Measurements from ENCODE around the gene SLC25A42. TPM values are rescaled to one million over a fixed set of nuclear protein-coding genes. Genes with fewer than 3 reads are reported as not detected.

SLC25A42 gene
- total and polyA plus RNA-seq, 2 of the 13 experiments (the other 11 are each of a cell fraction or from before 2014, with no cell fraction given): 12.8 to 18.3 TPM

GRCh38 chr19:19138109-19138981 is 74.6 kb downstream of the SLC25A42 start, which contains the start of gene TMEM161A (continued):
- TF ChIP-seq MYPOP (CRISPR knock-in tag; IDR thresholded peaks at IDR 0.05): no peak
- TF ChIP-seq ZNF124 (CRISPR knock-in tag; IDR thresholded peaks at IDR 0.05): no peak
- TF ChIP-seq CSRNP2 (CRISPR knock-in tag; conservative IDR thresholded peaks at IDR 0.05; ENCODE audit: low read depth): no peak
- TF ChIP-seq ZNF503 (CRISPR knock-in tag; IDR thresholded peaks at IDR 0.05): no peak
- TF ChIP-seq DNMT1 (CRISPR knock-in tag; IDR thresholded peaks at IDR 0.05): no peak
- no peak for TF ChIP-seq ZNF180 (CRISPR knock-in tag; IDR thresholded peaks at IDR 0.05; ENCODE audit: borderline replicate concordance, low read depth)
- no peak for TF ChIP-seq FOXA1 (IDR thresholded peaks at IDR 0.05)
- TF ChIP-seq FOXA1 (CRISPR knock-in tag; IDR thresholded peaks at IDR 0.05): no peak
- no peak for TF ChIP-seq TBP (CRISPR knock-in tag; IDR thresholded peaks at IDR 0.05)
- no peak for TF ChIP-seq ZNF383 (CRISPR knock-in tag; IDR thresholded peaks at IDR 0.05; ENCODE audit: borderline replicate concordance)
- TF ChIP-seq IKZF5 (CRISPR knock-in tag; IDR thresholded peaks at IDR 0.05): no peak; the same call in 1 of the 2 replicates
- TF ChIP-seq ZNF3 (CRISPR knock-in tag; IDR thresholded peaks at IDR 0.05): no peak
- TF ChIP-seq ZNF207 (IDR thresholded peaks at IDR 0.05; ENCODE audit: borderline replicate concordance): no peak
- TF ChIP-seq DZIP1 (CRISPR knock-in tag; IDR thresholded peaks at IDR 0.05): peak; percentile 72; the same call in 1 of the 2 replicates
- TF ChIP-seq ZNF253 (CRISPR knock-in tag; IDR thresholded peaks at IDR 0.05; ENCODE audit: borderline replicate concordance): no peak
- TF ChIP-seq EP300 (IDR thresholded peaks at IDR 0.05; ENCODE audit: low read depth in 2 of 2, low read length in 2 of 2): no peak
- 0 out of 2 replicates have a peak, but pooled peaks have one; percentile 24 for TF ChIP-seq EP300 (CRISPR knock-in tag; IDR thresholded peaks at IDR 0.05; ENCODE audit: borderline replicate concordance)
- TF ChIP-seq ZNF691 (CRISPR knock-in tag; IDR thresholded peaks at IDR 0.05; ENCODE audit: borderline replicate concordance, low read depth): no peak
- TF ChIP-seq ZKSCAN5 (CRISPR knock-in tag; IDR thresholded peaks at IDR 0.05): no peak
- TF ChIP-seq PAWR (CRISPR knock-in tag; IDR thresholded peaks at IDR 0.05; ENCODE audit: borderline replicate concordance): no peak

Data from HepG2 (cell line).